Measurements from ENCODE around the gene GTF3C5.
"Not testable (repeated sequence)": the region's sequence is repeated elsewhere in the genome, so short reads cannot be mapped to it uniquely, and the experiment has no call there.

Gene GTF3C5

GRCh38 chr9:133057006-133057405 is 26.2 kb downstream of the GTF3C5 start:
- no peak for DNase-seq

- DNase-seq, result no peak
Measured at GRCh38 chr9:133057553-133057952, 26.8 kb downstream of the GTF3C5 start.

- no peak for DNase-seq
Measured at GRCh38 chr9:133058071-133058470, 27.3 kb downstream of the GTF3C5 start.

GRCh38 chr9:133058550-133059320 is 27.9 kb downstream of the GTF3C5 start:
- no peak for DNase-seq

GRCh38 chr9:133059623-133060022 is 28.8 kb downstream of the GTF3C5 start:
- no peak for DNase-seq

GRCh38 chr9:133060417-133060841 is 29.6 kb downstream of the GTF3C5 start:
- DNase-seq, result peak; percentile 59

- peak; percentile 10 for DNase-seq
Measured at GRCh38 chr9:133061019-133061763, 30.4 kb downstream of the GTF3C5 start.

- DNase-seq, result not testable (repeated sequence)
Measured at GRCh38 chr9:133061764-133062145, 31.0 kb downstream of the GTF3C5 start, which contains the start of gene CEL. CEL (plus strand) TSS chr9:133061981; CDS start chr9:133062003, 22 bp downstream.

GRCh38 chr9:133062569-133062968 is 31.8 kb downstream of the GTF3C5 start:
- DNase-seq, result peak; percentile 24

- DNase-seq, result no peak
Measured at GRCh38 chr9:133063159-133063499, 32.3 kb downstream of the GTF3C5 start.

- DNase-seq, result no peak
Measured at GRCh38 chr9:133063500-133064231, 32.9 kb downstream of the GTF3C5 start.

GRCh38 chr9:133064241-133065069 is 33.7 kb downstream of the GTF3C5 start:
- DNase-seq, result no peak

GRCh38 chr9:133065070-133065388 is 34.2 kb downstream of the GTF3C5 start:
- DNase-seq, result no peak

GRCh38 chr9:133066181-133066983 is 35.6 kb downstream of the GTF3C5 start:
- DNase-seq, result no peak

GRCh38 chr9:133067006-133067405 is 36.2 kb downstream of the GTF3C5 start:
- DNase-seq, result no peak

GRCh38 chr9:133067813-133068212 is 37.0 kb downstream of the GTF3C5 start:
- DNase-seq, result no peak

- DNase-seq, result not testable (repeated sequence)
Measured at GRCh38 chr9:133068431-133068830, 37.6 kb downstream of the GTF3C5 start.

- not testable (repeated sequence) for DNase-seq
Measured at GRCh38 chr9:133070500-133070961, 39.7 kb downstream of the GTF3C5 start.

- DNase-seq, result not testable (repeated sequence)
Measured at GRCh38 chr9:133070985-133071384, 40.2 kb downstream of the GTF3C5 start.

GRCh38 chr9:133071484-133072150 is 40.8 kb downstream of the GTF3C5 start:
- DNase-seq, result no peak

GRCh38 chr9:133072210-133072609 is 41.4 kb downstream of the GTF3C5 start:
- not testable (repeated sequence) for DNase-seq
